GM21367 (cell line): ENCODE results near the gene SEMA3B.
"Not testable (repeated sequence)": the region's sequence is repeated elsewhere in the genome, so short reads cannot be mapped to it uniquely, and the experiment has no call there.

Experiments
- ATAC-seq: cut with Tn5 transposase; IDR thresholded peaks from one replicate; pipeline ENCODE4 v1.9.1; 2021; ENCODE audit not compliant: unreplicated experiment

The SEMA3B gene

DNA sequence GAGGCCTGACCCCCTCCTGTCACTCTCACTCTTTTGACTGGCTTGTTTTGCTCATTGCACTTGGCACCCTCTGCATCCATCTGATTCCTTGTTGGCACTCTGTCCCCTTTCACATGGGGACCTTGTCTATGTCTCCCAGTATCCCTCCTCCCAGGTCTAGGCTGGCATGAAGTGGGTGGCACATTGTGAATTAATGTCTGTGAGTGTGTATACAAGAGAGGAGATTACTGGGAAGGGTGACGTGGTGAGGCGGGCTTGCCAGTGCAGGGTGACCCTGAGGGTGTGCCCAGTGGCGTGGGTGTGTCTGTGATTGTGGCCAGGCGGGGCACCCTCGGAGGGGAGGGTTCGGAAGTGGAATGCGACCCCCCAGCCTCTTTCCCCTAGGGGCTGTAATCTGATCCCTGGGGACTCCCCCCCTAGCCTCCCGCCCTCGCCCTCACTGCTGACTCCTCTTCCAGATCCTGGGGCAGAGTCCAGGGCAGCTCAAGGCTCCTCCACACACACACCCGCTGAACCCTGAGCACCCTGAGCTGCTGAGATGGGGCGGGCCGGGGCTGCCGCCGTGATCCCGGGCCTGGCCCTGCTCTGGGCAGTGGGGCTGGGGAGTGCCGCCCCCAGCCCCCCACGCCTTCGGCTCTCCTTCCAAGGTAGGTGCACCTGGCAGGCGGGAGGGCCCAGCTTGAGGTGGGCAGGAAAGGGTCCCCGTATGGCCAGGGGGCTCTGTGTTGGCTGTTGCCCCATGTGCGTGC, at the start of gene SEMA3B:
Gene SEMA3B, plus strand, starts transcription at position 445 of the 749 bp plus-strand sequence. Its CDS starts 94 bp downstream, at position 539.
- ATAC-seq: no peak

DNA sequence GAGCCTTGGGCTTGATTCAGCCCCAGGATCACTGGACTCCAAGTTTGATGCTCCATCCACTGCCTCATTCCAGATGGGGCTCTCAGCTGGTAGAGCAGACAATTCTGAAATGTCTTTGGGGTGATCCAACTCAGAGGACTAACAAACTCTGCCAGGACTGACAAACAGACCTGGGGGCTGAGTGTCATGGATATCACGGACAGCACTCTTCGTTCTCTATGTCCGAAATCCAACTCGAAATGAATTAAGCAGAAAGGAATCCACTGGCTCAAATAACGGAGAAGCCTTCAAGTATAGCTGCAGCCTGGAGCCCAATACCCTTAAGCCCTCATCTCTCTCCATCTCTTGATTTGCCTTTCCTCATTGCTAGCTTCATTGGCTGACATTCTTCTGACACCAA, 49.7 kb upstream of the SEMA3B start:
- ATAC-seq: no peak

DNA sequence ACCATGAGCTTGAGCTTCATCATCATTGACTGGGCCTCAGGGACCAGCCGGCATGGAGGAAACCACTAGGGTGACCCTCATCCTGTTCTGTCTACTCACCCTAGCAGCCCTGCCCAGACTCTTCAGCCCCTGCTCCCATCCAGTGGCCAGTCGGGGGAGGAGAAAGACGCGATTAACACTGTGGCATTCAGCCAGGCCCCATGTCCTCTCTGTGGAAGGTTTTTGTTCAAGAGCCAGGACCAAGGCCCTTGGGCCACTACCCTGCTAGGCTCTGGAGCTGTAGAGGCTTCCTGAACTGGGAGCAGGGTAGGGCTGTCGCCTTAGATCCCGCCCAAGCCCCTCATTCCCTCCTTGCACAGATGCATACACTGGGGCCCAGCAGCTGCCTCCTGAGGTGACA, 48.8 kb upstream of the SEMA3B start:
- ATAC-seq: no peak

- no peak for ATAC-seq
Measured at GRCh38 chr3:50221051-50221410, 47.9 kb upstream of the SEMA3B start.

- ATAC-seq: no peak
Measured at GRCh38 chr3:50221411-50222168, 47.4 kb upstream of the SEMA3B start.

GRCh38 chr3:50222169-50222528, 46.8 kb upstream of the SEMA3B start:
- ATAC-seq: no peak

DNA sequence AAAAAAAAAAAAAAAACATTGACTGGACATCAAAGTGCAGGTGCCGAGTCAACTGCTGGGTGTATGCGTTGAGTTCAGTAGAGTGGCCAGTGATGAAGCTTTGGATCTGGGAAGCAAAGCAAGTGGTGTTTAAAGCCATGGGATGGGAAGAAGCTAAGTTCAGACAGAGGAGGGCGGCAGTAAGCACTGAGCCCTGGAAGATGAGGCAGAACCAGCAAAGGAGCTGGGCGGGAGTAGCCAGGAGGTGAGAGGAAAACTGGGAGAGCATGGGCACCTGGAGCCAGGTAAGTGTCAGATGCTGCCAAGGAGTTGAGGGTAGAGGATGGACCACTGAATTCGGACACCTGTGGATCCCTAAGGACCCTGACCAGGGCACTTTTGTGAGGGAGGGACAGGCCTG, 44.3 kb upstream of the SEMA3B start:
- ATAC-seq: no peak

DNA sequence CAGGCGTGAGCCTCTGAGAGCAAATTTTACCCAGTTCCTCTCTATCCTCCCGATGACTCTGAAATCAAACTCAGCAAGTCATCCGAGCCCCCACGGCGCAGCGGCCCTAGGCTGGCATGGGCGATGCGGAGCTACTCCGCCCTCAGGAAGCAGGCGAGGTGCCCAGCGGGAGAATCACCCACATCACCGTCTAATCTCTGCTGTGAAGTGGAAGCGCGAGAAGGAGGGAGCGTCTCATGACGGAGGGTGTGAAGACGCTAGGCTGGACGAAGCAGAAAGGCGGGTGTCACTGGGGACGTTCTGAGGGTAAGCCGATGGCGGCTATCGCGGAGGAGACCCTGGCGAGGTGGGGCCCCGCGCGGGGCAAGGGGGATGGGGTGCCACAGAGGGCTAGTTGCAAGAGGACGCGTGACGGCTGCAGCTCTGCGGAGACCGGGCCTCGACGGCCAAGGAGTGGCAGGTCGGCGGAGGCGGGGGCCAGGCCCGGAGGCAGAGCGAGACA, 42.0 kb upstream of the SEMA3B start:
- ATAC-seq: peak; percentile 16

- ATAC-seq: peak; percentile 71
Measured at GRCh38 chr3:50227390-50228183, 41.4 kb upstream of the SEMA3B start.

- ATAC-seq: not testable (repeated sequence)
Measured at GRCh38 chr3:50228184-50228763, 40.7 kb upstream of the SEMA3B start.

DNA sequence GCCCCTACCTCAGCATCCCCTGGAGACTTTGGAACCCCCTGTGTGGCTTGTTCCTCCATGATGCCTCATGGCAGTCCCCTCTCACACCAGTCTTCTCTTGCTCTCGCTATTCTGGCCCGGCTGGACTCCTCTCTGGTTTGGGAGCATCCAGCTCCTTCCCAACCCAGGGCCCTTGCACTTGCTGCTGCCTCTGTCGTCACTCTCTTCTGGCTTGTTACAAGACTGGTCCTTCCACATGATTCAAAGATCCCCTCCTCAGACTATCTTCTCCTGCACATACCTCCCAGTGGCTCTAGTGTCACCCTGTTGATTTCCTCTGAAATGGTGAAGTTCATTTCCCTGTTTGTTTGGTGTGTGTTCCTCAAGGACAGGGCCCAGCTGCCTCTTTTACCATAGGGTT, 39.5 kb upstream of the SEMA3B start:
- no peak for ATAC-seq

- ATAC-seq: no peak
Measured at GRCh38 chr3:50230104-50230793, 38.7 kb upstream of the SEMA3B start.

- ATAC-seq: no peak
Measured at GRCh38 chr3:50230794-50231125, 38.2 kb upstream of the SEMA3B start.

- no peak for ATAC-seq
Measured at GRCh38 chr3:50231581-50231980, 37.4 kb upstream of the SEMA3B start.

GRCh38 chr3:50232303-50232702, 36.6 kb upstream of the SEMA3B start:
- no peak for ATAC-seq

- ATAC-seq: no peak
Measured at GRCh38 chr3:50233176-50233575, 35.8 kb upstream of the SEMA3B start.

- ATAC-seq: peak; percentile 88
Measured at GRCh38 chr3:50235716-50236483, 33.0 kb upstream of the SEMA3B start, which contains the start of gene GNAI2. TSS of gene GNAI2 (plus strand) at chr3:50236204. CDS start at chr3:50236336, 132 bp downstream.

DNA sequence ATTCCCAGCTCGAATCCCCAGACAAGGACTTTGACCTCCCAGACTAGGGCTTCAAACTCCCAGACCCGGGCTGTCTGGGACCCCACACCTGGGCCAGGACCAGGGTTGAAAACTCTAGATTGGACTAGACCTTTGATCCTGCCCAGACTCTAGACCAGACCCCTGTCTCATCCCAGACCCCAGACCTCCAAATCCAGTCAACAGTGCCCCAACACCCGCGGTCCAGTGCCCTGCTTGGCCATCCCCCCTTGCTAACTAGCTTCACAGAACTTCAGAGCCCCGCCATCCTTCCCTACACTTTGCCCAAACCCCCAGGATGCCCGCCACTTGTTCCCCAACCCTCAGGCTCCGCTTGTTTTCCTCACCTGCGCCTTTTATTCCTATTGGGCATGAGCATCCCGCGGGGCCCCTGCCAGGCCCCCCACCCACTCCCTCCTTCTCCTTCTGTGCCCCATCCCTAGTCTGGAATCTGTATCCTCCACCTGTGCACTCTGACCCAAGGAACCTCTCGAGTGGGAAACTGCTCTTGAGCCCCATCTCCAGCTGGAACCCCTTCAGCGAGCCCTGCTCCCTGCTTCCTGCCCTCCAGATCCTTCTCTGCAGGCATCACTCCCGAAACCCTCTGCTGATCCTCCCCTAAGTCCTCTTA, 32.3 kb upstream of the SEMA3B start:
- ATAC-seq: no peak

DNA sequence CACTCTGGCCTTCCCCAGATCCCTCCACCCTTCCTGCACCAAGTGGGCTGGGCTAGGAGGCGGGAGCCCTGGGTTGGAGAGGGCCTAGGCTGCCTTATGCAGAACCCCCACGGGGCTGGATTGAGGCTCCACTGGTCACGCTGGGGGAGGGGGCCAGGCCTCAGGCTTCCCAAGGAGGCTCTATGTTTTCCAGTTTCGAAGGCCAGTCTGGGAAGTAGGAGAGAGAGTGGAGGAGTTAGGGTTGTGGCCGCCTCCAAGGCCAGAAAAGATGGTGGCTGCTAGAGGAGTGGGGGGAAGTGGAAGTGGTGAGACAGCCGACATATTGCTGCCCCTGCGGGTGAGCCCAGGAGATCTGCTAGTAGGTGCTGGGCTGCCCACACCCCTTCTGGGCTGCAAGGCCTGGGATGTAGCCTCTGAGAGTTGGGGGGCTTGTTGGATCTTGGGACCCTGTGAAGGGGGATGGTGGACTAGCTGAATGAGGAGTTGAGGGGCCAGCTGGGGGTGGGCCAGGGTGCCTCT, 31.8 kb upstream of the SEMA3B start:
- no peak for ATAC-seq
